Measurements from ENCODE around the gene CMPK1.
A peak's percentile ranks its signal among the peaks of the same experiment; 100 is the strongest.
"Not testable (repeated sequence)": the region's sequence is repeated elsewhere in the genome, so short reads cannot be mapped to it uniquely, and the experiment has no call there.

Gene CMPK1

DNA sequence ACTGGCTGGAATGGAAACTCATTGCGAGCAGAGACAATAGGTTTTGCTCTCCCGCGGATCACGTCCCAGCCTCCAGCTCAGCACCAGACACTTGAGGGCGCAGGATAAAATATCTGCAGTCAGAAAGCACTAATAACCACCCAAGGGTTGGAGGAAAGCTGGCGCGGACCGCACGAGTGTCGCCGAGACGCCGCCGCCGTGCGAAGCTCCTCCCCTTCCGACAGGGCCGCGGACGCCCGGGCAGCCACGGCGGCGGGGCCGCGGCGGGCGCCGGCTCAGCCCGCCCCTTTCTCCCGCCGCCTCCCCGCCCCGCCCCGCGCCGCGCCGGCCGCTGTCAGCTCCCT, at the start of gene CMPK1:
Gene CMPK1 (plus strand): TSS at position 213 of the 344 bp plus-strand sequence. CDS start 156 bp downstream, outside the sequence.
- peak; percentile 84 for DNase-seq

DNA sequence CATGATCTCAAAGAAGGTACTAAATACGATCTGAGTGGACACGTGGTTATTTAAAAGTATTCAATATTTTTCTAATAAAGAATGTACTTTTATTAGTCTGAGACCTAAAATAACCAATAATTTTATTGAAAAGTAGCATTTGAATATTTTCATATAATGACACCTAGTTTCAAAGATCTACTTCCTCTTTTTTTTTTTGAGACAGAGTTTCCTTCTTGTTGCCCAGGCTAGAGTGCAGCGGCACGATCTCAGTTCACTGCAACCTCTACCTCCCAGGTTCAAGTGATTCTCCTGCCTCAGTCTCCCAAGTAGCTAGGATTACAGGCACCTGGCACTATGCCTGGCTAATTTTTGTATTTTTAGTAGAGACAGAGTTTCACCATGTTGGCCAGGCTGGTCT, 45.5 kb upstream of the CMPK1 start:
- not testable (repeated sequence) for DNase-seq

DNA sequence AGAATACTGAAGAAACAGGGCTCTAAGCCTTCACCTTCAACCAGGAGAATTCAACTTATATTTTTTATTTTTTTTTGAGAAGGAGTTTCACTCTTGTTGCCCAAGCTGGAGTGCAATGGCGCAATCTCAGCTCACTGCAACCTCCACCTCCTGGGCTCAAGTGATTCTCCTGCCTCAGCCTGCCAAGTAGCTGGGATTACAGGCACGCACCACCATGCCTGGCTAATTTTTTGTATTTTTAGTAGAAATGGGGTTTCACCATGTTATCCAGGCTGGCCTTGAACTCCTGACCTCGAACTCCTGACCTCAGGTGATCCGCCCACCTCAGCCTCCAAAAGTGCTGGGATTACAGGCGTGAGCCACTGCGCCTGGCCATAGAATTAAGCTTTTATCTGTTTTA, 38.7 kb upstream of the CMPK1 start:
- DNase-seq = not testable (repeated sequence)

DNA sequence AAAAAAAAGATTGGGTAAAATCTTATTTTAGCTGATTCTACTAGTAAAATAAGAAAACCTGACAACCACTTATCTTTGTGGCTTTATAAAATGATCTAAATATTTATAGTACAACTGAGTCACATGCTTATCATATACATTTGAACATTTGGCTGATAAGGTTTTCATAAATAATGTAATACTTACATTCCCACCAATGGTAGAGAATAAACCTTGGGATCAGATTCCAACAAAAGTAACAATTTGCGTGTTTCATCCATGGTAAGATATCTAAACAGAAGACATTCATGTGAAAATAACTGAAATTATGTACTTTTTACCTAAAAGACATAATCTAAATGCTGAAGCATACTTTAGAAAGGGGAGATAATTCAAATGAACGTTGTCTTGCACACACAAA, 38.0 kb upstream of the CMPK1 start:
- no peak for DNase-seq

- DNase-seq = no peak
Measured at GRCh38 chr1:47298025-47298699, 35.4 kb upstream of the CMPK1 start.

DNA sequence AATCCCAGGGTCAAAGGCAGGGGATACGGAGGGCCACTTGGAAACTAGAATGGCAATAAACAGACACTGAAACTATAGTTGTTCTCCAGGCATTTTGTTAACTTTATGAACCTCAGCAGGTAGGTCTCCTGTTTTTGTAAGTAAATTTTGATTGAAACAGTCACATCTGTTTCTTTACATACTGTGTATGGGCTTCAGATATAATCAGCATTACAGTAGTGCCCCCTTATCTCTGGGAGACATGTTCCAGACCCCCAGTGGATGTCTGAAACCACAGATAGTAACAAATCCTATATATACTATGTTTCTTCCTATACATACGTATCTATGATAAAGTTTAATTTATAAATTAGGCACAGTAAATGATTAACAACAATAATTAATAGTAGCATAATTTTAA, 31.1 kb upstream of the CMPK1 start:
- DNase-seq = no peak

DNA sequence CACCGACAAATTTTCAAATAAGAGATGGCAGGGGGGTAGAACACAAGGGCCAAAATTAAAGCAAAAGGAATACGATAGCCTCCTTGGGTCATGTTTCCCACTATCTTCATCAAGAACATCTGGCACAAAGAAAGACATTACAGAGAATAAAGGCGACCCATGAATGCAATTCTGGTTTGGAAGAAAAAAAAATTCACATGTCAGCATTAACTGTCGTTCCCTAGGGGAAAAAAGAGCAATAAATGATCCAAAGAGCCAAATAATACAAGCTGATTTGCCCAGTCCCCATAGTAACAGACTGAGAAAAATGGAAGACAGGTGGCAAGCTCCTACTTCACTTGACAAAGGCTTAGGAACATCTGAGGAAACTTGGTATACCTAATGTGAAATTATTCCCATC, 24.2 kb upstream of the CMPK1 start:
- no peak for DNase-seq

- DNase-seq = peak; percentile 98
Measured at GRCh38 chr1:47313915-47314664, 19.5 kb upstream of the CMPK1 start, which contains the start of gene STIL. STIL (minus strand) TSS chr1:47314147; CDS start chr1:47310319, 3,828 bp downstream.

DNA sequence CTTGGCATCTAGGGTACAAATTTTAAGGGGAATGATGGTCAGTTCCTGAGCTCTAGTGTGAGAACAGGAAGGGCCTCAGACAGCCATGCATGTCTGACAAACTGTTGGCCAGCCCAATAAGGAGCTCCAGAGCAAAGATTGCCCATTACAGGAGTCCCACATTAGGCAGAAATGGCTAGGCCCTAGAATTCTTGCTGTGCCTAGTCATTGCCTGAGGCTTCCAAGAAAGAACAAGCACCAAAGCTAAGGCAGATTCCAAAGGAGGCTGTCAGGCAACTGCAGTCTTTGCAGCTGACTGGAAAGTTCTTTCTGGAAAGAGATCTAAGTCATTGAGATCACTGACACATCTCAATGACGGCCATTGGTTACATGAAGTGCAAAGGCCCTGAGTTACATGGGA, 15.7 kb upstream of the CMPK1 start:
- no peak for DNase-seq

DNA sequence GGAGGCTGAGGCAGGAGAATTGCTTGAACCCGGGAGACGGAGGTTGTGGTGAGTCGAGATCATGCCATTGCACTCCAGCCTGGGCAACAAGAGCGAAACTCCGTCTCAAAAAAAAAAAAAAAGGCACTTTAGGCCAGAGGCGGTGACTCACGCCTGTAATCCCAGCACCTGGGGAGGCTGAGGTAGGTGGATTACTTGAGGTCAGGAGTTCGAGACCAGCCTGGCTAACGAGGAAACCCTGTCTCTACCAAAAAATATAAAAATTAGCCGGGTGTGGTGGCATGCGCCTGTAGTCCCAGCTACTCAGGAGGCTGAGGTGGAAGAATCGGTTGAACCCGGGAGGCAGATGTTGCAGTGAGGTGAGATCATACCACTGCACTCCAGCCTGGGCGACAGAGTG, 13.6 kb upstream of the CMPK1 start:
- DNase-seq = not testable (repeated sequence)

GRCh38 chr1:47323599-47324031, 10.0 kb upstream of the CMPK1 start:
- no peak for DNase-seq

GRCh38 chr1:47324682-47325081, 8.9 kb upstream of the CMPK1 start:
- DNase-seq = no peak

- DNase-seq = no peak
Measured at GRCh38 chr1:47325528-47325927, 8.1 kb upstream of the CMPK1 start.

DNA sequence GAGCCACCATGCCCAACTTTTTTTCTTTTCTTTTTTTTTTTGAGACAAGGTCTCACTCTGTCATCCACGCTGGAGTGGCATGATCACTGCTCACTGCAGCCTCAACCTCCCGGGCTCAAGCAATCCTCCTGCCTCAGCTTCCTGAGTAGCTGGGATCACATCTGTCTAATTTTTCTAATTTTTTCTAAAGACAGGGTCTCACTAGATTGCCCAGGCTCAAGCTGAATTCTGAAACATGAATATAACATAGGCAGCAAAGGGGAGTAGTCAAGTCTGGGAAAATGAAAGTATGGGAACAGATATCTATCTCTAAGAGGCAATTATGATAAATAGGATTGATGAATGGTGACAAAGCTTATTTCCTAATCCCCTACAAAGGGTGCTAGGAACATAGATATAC, 7.3 kb upstream of the CMPK1 start:
- no peak for DNase-seq

DNA sequence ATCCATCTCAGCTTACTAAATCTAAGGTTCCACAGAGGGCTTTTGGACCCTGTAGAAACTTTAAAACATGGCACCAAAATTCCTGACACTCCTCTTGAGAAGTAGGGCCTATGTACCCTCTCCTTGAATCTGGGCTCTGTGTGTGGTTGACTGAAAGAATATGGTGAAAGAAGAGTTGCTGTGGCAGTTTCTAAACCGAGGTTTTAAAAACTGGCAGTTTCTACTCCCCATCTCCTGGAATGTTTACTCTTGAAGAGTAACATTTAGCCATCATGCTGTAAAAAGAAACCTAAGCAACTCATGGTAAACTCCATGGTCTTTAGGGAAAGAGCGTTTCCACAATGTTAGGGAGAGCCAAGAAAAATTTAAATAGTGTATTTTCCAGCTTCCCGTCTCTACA, 4.6 kb upstream of the CMPK1 start:
- DNase-seq = no peak

GRCh38 chr1:47330212-47330611, 3.4 kb upstream of the CMPK1 start:
- no peak for DNase-seq

- no peak for DNase-seq
Measured at GRCh38 chr1:47331875-47332274, 1.7 kb upstream of the CMPK1 start.

DNA sequence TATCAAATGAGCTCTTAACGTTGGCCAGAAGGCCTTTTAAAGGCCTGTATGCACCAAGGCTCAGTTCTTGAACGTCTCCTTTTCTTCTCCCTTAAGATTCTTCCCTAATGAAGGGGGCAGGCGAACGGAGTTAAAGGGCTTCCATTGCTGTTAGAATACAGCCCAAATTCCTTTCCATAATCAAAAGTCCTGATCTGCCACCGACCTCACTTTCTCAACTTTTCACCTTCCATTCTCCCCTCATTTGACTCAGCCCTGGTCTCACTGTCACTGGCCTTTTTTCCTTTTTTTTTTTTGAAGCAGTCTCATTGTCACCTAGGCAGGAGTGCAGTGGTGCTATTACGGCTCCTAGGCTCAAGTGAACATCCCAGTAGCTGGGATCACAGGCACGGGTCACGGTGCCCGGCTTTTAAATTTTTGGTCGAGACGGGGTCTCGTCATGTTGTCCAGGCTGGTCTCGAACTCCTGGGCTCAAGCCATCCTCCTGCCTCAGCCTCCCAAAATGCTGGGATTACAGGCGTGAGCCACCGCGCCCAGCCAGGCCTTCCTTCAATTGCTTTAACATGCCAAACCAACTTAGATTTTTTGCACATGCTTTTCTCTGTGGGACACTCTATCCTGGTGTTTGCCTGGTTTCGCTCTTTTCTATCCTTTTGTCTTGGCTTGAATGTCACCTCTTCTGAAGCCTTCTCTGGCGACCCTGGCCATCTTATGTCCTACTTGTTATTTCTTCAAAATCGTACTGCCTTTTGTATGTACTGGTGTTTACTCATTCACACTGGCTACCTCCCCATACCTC, 612 bp upstream of the CMPK1 start:
- DNase-seq = no peak

DNA sequence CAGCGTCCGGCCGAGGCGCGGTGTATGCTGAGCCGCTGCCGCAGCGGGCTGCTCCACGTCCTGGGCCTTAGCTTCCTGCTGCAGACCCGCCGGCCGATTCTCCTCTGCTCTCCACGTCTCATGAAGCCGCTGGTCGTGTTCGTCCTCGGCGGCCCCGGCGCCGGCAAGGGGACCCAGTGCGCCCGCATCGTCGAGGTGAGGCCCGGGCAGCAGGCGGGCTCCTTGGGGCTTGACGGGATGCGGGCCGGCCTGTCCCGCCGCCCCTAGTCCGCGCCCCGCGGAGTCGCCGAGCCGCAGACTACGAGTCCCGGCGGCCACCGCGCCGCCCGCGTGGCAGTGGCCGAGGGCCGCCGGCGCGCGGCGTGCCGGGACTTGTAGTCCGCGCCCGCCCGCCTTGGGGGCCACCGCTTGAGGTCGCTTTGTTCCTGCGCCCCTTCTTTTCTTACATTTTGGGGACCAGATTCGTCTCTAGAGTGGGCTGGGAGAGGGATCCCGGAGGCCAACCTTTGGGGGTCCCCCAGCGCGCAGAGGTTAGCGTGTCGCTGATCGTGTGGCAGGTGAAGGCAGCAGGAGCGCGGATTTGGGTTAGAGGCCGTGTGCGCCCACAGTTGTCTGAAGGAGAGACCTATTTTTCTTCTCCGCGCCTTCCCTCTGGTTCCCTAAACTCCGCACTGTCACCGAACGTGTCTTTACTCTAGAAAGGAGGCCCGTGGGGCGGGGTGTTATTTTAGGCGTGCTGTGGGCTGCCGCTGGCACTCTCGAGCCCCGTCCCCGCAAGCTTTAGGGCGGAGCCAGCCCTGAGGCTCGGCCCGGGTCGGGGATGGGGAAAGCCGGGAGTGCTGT, 553 bp downstream of the CMPK1 start:
- DNase-seq = peak; percentile 74

GRCh38 chr1:47334765-47335435, 1.3 kb downstream of the CMPK1 start:
- DNase-seq = no peak

DNA sequence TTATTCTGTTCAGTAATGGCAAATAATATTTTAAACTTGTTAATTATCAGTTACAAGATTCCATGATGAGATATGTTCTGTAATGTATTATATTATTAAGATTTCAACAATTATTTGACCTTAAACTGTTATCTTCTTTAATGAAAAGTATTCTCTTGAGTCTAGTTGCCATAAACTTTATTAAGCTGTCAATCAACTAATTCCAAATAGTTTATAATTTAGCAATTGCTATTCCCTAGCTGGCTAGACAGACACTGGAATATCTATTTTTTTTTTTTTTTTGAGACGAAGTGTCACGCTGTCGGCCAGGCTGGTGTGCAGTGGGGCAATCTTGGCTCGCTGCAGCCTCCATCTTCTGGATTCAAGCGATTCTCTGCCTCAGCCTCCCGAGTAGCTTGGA, 3.8 kb downstream of the CMPK1 start:
- no peak for DNase-seq

Measured in CD4-positive, alpha-beta T cell treated with Interleukin-10 for 1 hour (primary cell).